Measurements from ENCODE around the gene AIG1.

The AIG1 gene

GRCh38 chr6:143140767-143141166, 80.1 kb downstream of the AIG1 start:
- ChIA-PET CTCF (no interaction called here), POLR2A (no interaction called here)
- TF ChIP-seq FOXM1 (IDR thresholded peaks at IDR 0.05; ENCODE audit: borderline replicate concordance) (no peak), ARNT (IDR thresholded peaks at IDR 0.05) (no peak), FOXA1 (IDR thresholded peaks at IDR 0.05) (no peak), LEF1 (IDR thresholded peaks at IDR 0.05; ENCODE audit: borderline replicate concordance) (no peak), PKNOX1 (IDR thresholded peaks at IDR 0.05) (no peak), ZNF384 (IDR thresholded peaks at IDR 0.05) (no peak), BHLHE40 (IDR thresholded peaks at IDR 0.05; ENCODE audit: borderline replicate concordance) (no peak), HDGF (IDR thresholded peaks at IDR 0.05; ENCODE audit: borderline replicate concordance) (no peak), SUZ12 (IDR thresholded peaks at IDR 0.05) (no peak), L3MBTL2 (conservative IDR thresholded peaks at IDR 0.05) (no peak), NFRKB (IDR thresholded peaks at IDR 0.05) (no peak), ELF4 (IDR thresholded peaks at IDR 0.05) (no peak), SP1 (IDR thresholded peaks at IDR 0.05) (no peak), CTBP1 (IDR thresholded peaks at IDR 0.05; ENCODE audit: borderline replicate concordance) (no peak), TARDBP (IDR thresholded peaks at IDR 0.05) (no peak), FOXK2 (IDR thresholded peaks at IDR 0.05) (no peak)
- DNase-seq (ENCODE audit: extremely low spot score) = no peak

DNA sequence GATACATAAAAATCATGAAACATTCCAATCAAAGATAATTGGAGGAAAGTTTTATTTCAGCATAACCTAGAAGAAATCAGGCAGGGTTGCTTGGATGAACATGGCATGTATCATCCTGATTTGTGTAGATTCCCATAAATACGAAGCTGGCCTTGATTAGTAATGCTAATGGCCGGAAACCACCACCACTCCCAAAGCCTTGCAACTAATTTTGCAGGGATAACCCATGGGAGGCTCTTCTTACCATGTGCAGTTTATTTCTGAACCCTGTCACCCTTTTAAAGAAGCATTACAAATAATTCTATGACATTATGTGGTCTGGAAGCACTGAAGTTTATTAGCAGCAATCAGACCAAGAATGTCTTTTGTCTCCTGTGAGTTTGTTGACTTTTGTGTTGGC, 80.8 kb downstream of the AIG1 start:
- CTCF ChIA-PET = no interaction called here
- no peak for DNase-seq (ENCODE audit: extremely low spot score)
- TF ChIP-seq ZNF384 (IDR thresholded peaks at IDR 0.05) (no peak), BHLHE40 (IDR thresholded peaks at IDR 0.05; ENCODE audit: borderline replicate concordance) (no peak), ARNT (IDR thresholded peaks at IDR 0.05) (no peak), NFRKB (IDR thresholded peaks at IDR 0.05) (no peak), FOXK2 (IDR thresholded peaks at IDR 0.05) (no peak), SP1 (IDR thresholded peaks at IDR 0.05) (no peak), SUZ12 (IDR thresholded peaks at IDR 0.05) (no peak), FOXM1 (IDR thresholded peaks at IDR 0.05; ENCODE audit: borderline replicate concordance) (no peak), FOXA1 (IDR thresholded peaks at IDR 0.05) (no peak)
- POLR2A ChIA-PET = no interaction called here

- no peak for TF ChIP-seq NFRKB (IDR thresholded peaks at IDR 0.05)
- no peak for TF ChIP-seq ZNF384 (IDR thresholded peaks at IDR 0.05)
- TF ChIP-seq TARDBP (IDR thresholded peaks at IDR 0.05) = no peak
- TF ChIP-seq FOXM1 (IDR thresholded peaks at IDR 0.05; ENCODE audit: borderline replicate concordance) = no peak
- TF ChIP-seq LEF1 (IDR thresholded peaks at IDR 0.05; ENCODE audit: borderline replicate concordance) = no peak
- CTCF ChIA-PET = no interaction called here
- DNase-seq (ENCODE audit: extremely low spot score) = no peak
- POLR2A ChIA-PET = no interaction called here
Measured at GRCh38 chr6:143146186-143146851, 85.6 kb downstream of the AIG1 start.

DNA sequence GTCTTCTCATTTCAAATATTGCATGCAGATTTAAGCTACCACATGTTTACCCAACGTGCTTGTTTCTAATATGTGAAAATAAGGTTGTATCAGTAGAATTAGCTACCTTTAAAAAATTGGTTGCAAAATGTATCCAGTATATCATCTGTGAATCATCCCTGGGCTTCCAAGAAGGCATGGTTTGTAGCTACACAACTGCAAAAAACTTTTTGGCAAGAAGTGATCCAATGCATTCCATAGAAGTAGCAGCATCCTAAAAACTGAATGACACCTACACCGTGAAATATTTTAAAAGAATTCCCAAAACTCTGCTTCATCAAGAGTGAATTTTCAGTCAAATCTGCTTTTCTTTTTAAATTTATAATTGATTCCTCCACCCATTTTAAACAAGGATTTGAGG, 89.1 kb downstream of the AIG1 start:
- ChIA-PET CTCF (no interaction called here), POLR2A (no interaction called here)
- TF ChIP-seq L3MBTL2 (conservative IDR thresholded peaks at IDR 0.05) (no peak), NFRKB (IDR thresholded peaks at IDR 0.05) (no peak), FOXA1 (IDR thresholded peaks at IDR 0.05) (no peak), BHLHE40 (IDR thresholded peaks at IDR 0.05; ENCODE audit: borderline replicate concordance) (no peak), CTBP1 (IDR thresholded peaks at IDR 0.05; ENCODE audit: borderline replicate concordance) (no peak), PKNOX1 (IDR thresholded peaks at IDR 0.05) (no peak)
- DNase-seq (ENCODE audit: extremely low spot score) = no peak

- POLR2A ChIA-PET = no interaction called here
- TF ChIP-seq ZNF384 (IDR thresholded peaks at IDR 0.05) (no peak), TARDBP (IDR thresholded peaks at IDR 0.05) (no peak), SP1 (IDR thresholded peaks at IDR 0.05) (no peak), CTBP1 (IDR thresholded peaks at IDR 0.05; ENCODE audit: borderline replicate concordance) (no peak), LEF1 (IDR thresholded peaks at IDR 0.05; ENCODE audit: borderline replicate concordance) (no peak), BHLHE40 (IDR thresholded peaks at IDR 0.05; ENCODE audit: borderline replicate concordance) (no peak), HDGF (IDR thresholded peaks at IDR 0.05; ENCODE audit: borderline replicate concordance) (no peak), L3MBTL2 (conservative IDR thresholded peaks at IDR 0.05) (no peak), ARNT (IDR thresholded peaks at IDR 0.05) (no peak), FOXK2 (IDR thresholded peaks at IDR 0.05) (no peak), SUZ12 (IDR thresholded peaks at IDR 0.05) (no peak), ELF4 (IDR thresholded peaks at IDR 0.05) (no peak), PKNOX1 (IDR thresholded peaks at IDR 0.05) (no peak), FOXM1 (IDR thresholded peaks at IDR 0.05; ENCODE audit: borderline replicate concordance) (no peak), NFRKB (IDR thresholded peaks at IDR 0.05) (no peak), FOXA1 (IDR thresholded peaks at IDR 0.05) (no peak)
- CTCF ChIA-PET = no interaction called here
- DNase-seq (ENCODE audit: extremely low spot score) = no peak
Measured at GRCh38 chr6:143150281-143150680, 89.6 kb downstream of the AIG1 start.

DNA sequence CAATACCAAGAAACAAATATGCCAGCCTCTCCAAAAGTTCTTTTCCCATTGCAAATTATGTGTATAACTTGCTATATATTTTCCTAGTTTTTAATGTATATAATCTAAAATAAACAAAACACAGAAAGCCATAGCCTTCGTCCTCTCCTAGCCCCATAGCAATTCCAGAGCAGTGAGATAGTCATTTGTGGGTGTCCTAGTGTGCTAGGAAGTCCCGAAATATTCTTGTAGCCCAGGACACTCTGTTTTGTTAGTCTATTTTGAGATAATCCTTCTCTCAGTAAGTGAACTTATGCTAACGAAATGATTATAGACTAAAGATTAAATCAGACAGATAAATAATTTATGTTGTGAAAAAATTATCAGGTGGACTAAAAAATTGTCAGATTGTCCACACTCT, 90.7 kb downstream of the AIG1 start:
- POLR2A ChIA-PET = no interaction called here
- CTCF ChIA-PET = no interaction called here
- TF ChIP-seq NFRKB (IDR thresholded peaks at IDR 0.05) (no peak), FOXA1 (IDR thresholded peaks at IDR 0.05) (no peak), PKNOX1 (IDR thresholded peaks at IDR 0.05) (no peak), BHLHE40 (IDR thresholded peaks at IDR 0.05; ENCODE audit: borderline replicate concordance) (no peak), SP1 (IDR thresholded peaks at IDR 0.05) (no peak), L3MBTL2 (conservative IDR thresholded peaks at IDR 0.05) (no peak)
- DNase-seq (ENCODE audit: extremely low spot score) = no peak
